HEK293 (cell line): ENCODE results near the gene HPRT1.

ENCODE experiments used
- CTCF ChIP-seq: fragments of 450-650 bp; formaldehyde crosslinking; IDR thresholded peaks from 2 replicates; pipeline ENCODE4 v1.5.1; 2016; ENCODE audit warnings: missing biosample characterization, missing genetic modification characterization
- REST ChIP-seq: fragments of 450-650 bp; formaldehyde crosslinking; IDR thresholded peaks from 2 replicates; pipeline ENCODE4 v1.5.1; 2016; ENCODE audit warnings: missing biosample characterization, missing genetic modification characterization
- ZNF121 ChIP-seq: fragments of 450-650 bp; formaldehyde crosslinking; IDR thresholded peaks from 2 replicates; pipeline ENCODE4 v1.5.1; 2016; ENCODE audit warnings: missing biosample characterization, missing genetic modification characterization
- ZNF146 ChIP-seq: fragments of 450-650 bp; formaldehyde crosslinking; IDR thresholded peaks from 2 replicates; pipeline ENCODE4 v1.5.1; 2016; ENCODE audit warnings: missing biosample characterization, missing genetic modification characterization
- ZNF561 ChIP-seq: fragments of 450-650 bp; IDR thresholded peaks from 2 replicates; pipeline ENCODE4 v1.5.1; 2018; ENCODE audit warnings: missing biosample characterization, missing genetic modification characterization, borderline replicate concordance

DNA sequence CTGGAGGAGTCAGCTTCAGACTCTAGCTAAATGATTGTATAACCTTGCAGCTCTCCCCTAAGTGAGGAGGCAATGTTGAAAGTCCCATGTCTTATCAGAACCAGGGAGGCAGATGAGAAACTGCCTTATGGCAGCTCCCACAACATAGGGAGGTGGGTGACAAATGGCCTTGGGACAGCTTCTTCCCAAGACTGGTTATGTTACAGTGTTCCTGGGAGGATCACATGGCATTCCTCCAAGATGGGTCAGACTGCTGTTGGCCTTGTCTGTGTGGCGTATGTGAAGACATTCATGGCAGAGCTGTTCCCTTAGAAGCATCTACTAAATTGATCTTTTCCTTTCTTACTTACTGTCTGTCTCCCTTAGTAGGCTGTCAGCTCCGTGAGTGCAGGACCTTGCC, 42.0 kb downstream of the HPRT1 start:
- TF ChIP-seq REST, result no peak
- TF ChIP-seq ZNF561 (tag by site-specific recombination), result no peak
- TF ChIP-seq CTCF (tag by site-specific recombination), result no peak
- no peak for TF ChIP-seq ZNF121 (tag by site-specific recombination)
- no peak for TF ChIP-seq ZNF146 (tag by site-specific recombination)
